Measurements from ENCODE around the gene PRKCH.

DNA sequence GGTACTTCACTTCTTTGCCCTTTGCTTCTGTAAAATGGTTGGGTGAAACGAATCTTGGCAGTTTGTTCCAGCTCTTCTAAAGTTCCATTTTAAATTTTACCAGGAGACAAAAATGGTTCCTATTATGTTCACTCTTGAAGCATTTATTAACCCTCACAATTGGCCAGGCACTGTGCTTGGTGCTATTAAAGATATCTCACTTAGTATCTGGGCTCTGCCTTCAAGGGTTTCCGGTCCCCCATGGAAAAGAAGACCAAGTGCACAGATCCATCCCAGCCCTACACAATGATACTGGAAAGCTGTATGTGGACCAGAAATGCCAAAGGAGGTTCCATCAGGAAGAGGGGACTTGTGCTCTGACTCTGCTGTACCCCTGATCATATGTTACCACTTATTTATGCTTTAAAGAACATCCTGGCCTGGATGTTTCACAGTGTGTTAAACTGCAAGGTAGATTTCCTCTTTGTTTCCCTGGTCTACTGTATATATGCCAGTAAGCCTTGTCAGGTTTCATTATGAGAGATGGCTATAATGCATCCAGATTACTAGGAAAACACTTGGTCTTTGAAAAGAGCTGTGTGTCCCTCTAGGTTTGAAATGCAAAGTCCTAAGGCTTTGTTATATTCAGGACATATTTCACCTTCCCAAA, 154.8 kb downstream of the PRKCH start:
- no peak for TF ChIP-seq TAF1 (IDR thresholded peaks at IDR 0.05; ENCODE audit: borderline replicate concordance, insufficient read depth, low read length)
- TF ChIP-seq, protein P1, sequence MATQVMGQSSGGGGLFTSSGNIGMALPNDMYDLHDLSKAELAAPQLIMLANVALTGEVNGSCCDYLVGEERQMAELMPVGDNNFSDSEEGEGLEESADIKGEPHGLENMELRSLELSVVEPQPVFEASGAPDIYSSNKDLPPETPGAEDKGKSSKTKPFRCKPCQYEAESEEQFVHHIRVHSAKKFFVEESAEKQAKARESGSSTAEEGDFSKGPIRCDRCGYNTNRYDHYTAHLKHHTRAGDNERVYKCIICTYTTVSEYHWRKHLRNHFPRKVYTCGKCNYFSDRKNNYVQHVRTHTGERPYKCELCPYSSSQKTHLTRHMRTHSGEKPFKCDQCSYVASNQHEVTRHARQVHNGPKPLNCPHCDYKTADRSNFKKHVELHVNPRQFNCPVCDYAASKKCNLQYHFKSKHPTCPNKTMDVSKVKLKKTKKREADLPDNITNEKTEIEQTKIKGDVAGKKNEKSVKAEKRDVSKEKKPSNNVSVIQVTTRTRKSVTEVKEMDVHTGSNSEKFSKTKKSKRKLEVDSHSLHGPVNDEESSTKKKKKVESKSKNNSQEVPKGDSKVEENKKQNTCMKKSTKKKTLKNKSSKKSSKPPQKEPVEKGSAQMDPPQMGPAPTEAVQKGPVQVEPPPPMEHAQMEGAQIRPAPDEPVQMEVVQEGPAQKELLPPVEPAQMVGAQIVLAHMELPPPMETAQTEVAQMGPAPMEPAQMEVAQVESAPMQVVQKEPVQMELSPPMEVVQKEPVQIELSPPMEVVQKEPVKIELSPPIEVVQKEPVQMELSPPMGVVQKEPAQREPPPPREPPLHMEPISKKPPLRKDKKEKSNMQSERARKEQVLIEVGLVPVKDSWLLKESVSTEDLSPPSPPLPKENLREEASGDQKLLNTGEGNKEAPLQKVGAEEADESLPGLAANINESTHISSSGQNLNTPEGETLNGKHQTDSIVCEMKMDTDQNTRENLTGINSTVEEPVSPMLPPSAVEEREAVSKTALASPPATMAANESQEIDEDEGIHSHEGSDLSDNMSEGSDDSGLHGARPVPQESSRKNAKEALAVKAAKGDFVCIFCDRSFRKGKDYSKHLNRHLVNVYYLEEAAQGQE (IDR thresholded peaks at IDR 0.05; ENCODE audit: insufficient read depth in 1 of 2, low read depth in 2 of 2, low read length in 2 of 2) = no peak
